Right lobe of liver (tissue), 6 donors: ENCODE results near the gene SEMA5B. TPM values are rescaled to one million over a fixed set of nuclear protein-coding genes. Genes with fewer than 3 reads are reported as not detected.

Experiments
- ATAC-seq, 4 donors: fragments of 200-7000 bp; cut with Tn5 transposase; one replicate each; pipeline ENCODE4 v1.9.1; 2020; ENCODE audit warnings: mild to moderate bottlenecking in 4 of 4, moderate library complexity in 4 of 4
- DNase-seq, 3 donors: peaks; one replicate each; pipeline ENCODE4 v3.0.0-alpha.2; 2020
- H3K27ac ChIP-seq, 3 donors: fragments of 200-600 bp; one replicate each; pipeline ENCODE4 v1.8.0; 2022
- H3K27me3 ChIP-seq, 2 donors: fragments of 200-600 bp; one replicate each; pipeline ENCODE4 v1.8.0; 2022
- H3K36me3 ChIP-seq, 4 donors: fragments of 200-600 bp; sonication (generic) in 1 of 4; one replicate each; pipeline versions ENCODE4 v1.5.1 to v1.8.0; 2017 to 2022; ENCODE audit warnings: control low read depth in 1 of 4
- H3K4me1 ChIP-seq, 4 donors: fragments of 200-600 bp; sonication (generic) in 1 of 4; one replicate each; pipeline versions ENCODE4 v1.5.1 to v1.8.0; 2017 to 2022; ENCODE audit warnings: control low read depth in 1 of 4
- H3K4me3 ChIP-seq, 3 donors: fragments of 200-600 bp; one replicate each; pipeline ENCODE4 v1.8.0; 2022
- H3K9me3 ChIP-seq, 4 donors: fragments of 200-600 bp; sonication (generic) in 1 of 4; one replicate each; pipeline versions ENCODE4 v1.5.1 to v1.8.0; 2017 to 2022; ENCODE audit warnings: control low read depth in 1 of 4
- POLR2A ChIP-seq: fragments of 450-650 bp; IDR thresholded peaks from one replicate; pipeline ENCODE4 v1.6.1; 2017; ENCODE audit warnings: antibody characterized with exemption, mild to moderate bottlenecking
- WGBS: methylation state at CpG from one replicate; pipeline ENCODE4 v1.1.6; 2018; ENCODE audit warnings: low coverage, low lambda C conversion rate; ENCODE audit not compliant: insufficient coverage; ENCODE audit errors: missing lambda C conversion rate; 5-methylcytosine and 5-hydroxymethylcytosine counted together
- intact Hi-C, 2 donors: fragments of 100-400 bp; cut with DNase I; formaldehyde crosslinking; loops; one replicate each; pipeline versions ENCODE4 v1.11.2 to v1.14.1; 2022
- total RNA-seq, 6 experiments: library from RNA; depleted of rRNA in 2 of 6; stranded (reverse); fragments of >200 nt in 2 of 6; fragmentation: NEBNext Ultra II Directional in 3 of 6; extraction: Animal tissue kit (Norgen Biotek cat#: 25700) in 3 of 6; gene quantifications; one replicate each; pipeline versions ENCODE4 v1.1.0 to v1.2.4, GENCODE V29; 2016 to 2023
- TF ChIP-seq, protein P1 (sequence below), 4 donors: fragments of 200-600 bp in 3 of 4; fragments of 450-650 bp in 1 of 4; IDR thresholded peaks; one replicate each; pipeline versions ENCODE4 v1.5.1 to v1.8.0; 2016 to 2022; ENCODE audit warnings: antibody characterized with exemption in 4 of 4, mild to moderate bottlenecking in 2 of 4
- donor health status: DM: no; HTN: yes; CAD: no.
- donor health status: DM: no; HTN: no; CAD: no.
- donor health status: DM: no; HTN: no; CAD: no.
- donor health status: DM: no; HTN: yes; CAD: no.
- donor health status: DM: no; HTN: yes; CAD: no.

Gene SEMA5B
- total RNA-seq, 6 experiments from 2014 or later: 0.12 to 0.65 (median 0.25) TPM

DNA sequence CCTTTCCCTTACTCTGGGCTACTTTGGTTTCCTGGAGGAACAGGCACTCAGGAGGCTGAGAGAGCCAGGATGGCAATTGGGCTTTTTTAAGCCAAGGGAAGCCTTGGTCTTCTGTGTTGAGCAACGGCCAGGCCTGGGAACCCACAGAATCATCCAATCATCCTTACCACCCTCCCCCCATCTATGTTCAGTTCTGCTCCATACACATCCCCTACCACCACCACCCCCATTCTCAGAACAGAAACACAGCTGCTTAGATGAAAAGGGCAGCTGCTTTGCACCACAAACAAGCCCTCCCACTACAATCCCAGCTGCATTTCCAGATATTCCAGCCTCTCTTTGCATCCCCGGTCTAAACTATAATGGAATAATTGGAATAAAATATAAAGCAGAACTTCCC lies 21.0 kb downstream of the SEMA5B start:
- DNase-seq (no peak), ATAC-seq (no peak)
- H3K27ac ChIP-seq: no peak overlapping the region
- H3K4me1 ChIP-seq: no peaks in the 10 kb centered on the region
- WGBS: 33% methylated on average over 2 of the region's 2 CpGs
- H3K4me3 ChIP-seq: no peak overlapping the region
- intact Hi-C loops: no loop called here
- H3K9me3 ChIP-seq: no peaks in the 10 kb centered on the region
- no peak for TF ChIP-seq POLR2A
- no peaks in the 10 kb centered on the region for H3K36me3 ChIP-seq
- H3K27me3 ChIP-seq: no peaks in the 10 kb centered on the region

DNA sequence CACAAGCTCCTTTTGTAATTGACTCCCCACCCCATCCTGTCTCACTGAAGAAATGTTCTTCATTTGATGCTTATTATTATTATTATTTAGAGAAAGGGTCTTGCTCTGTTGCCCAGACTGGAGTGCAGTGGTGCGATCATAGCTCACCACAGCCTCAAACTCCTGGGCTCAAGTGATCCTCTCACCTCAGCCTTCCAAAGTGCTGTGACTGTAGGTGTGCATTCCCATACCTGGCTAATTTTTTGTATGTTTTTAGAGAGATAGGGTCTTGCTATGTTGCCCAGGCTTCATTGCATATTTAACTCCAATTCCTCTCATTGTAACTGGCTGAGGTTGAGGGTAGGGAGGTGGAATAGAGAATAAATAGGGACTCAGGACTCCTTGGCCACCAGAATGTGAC lies 22.3 kb downstream of the SEMA5B start:
- ATAC-seq (no peak), DNase-seq (no peak)
- no peak for TF ChIP-seq POLR2A
- TF ChIP-seq, protein P1, sequence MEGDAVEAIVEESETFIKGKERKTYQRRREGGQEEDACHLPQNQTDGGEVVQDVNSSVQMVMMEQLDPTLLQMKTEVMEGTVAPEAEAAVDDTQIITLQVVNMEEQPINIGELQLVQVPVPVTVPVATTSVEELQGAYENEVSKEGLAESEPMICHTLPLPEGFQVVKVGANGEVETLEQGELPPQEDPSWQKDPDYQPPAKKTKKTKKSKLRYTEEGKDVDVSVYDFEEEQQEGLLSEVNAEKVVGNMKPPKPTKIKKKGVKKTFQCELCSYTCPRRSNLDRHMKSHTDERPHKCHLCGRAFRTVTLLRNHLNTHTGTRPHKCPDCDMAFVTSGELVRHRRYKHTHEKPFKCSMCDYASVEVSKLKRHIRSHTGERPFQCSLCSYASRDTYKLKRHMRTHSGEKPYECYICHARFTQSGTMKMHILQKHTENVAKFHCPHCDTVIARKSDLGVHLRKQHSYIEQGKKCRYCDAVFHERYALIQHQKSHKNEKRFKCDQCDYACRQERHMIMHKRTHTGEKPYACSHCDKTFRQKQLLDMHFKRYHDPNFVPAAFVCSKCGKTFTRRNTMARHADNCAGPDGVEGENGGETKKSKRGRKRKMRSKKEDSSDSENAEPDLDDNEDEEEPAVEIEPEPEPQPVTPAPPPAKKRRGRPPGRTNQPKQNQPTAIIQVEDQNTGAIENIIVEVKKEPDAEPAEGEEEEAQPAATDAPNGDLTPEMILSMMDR (IDR thresholded peaks at IDR 0.05): no peak
- H3K27ac ChIP-seq: no peak overlapping the region
- 100% methylated on average over 1 of the region's 1 CpG for WGBS
- H3K4me3 ChIP-seq: no peak overlapping the region
- intact Hi-C loops: no loop called here
- no peaks in the 10 kb centered on the region for H3K4me1 ChIP-seq
- no peaks in the 10 kb centered on the region for H3K36me3 ChIP-seq
- H3K9me3 ChIP-seq: no peaks in the 10 kb centered on the region
- no peaks in the 10 kb centered on the region for H3K27me3 ChIP-seq

DNA sequence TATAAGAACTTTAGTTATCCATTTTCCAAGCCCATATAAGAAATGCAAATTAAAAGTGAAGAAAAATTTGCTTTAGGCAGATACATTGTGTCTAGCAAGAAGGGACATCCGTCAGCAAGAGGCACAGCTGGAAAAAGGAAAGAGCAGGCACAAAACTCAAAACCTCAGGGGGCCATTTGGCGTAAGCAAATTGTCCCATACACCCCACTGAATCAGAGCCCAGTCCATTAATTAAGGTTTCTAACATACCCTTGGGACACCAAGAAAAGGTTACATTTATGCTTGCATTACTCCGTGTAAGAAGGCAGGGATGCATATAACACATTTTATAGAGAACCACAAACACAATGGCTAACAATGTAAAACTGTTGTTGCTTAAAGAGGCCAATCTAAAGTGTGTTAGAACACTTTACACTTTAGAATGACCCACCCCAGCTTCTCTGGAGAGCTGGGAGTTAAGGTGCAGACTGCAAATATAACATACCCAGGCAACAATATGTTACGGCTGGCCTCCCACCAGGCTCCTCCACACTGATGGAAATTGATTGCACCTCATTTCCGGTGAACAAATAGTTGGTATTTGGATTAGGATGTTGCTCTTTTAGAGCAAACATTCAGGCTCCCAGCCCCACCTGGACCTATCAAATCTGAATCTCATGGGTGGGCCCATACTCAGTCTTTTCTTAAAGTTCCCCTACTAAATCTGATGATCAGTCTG lies 23.2 kb downstream of the SEMA5B start:
- intact Hi-C loops: no loop called here
- no peak overlapping the region for H3K4me3 ChIP-seq
- no peak overlapping the region for H3K27ac ChIP-seq
- H3K36me3 ChIP-seq: no peaks in the 10 kb centered on the region
- H3K27me3 ChIP-seq: no peaks in the 10 kb centered on the region
- WGBS: 65% methylated on average over 5 of the region's 5 CpGs
- ATAC-seq: peak in 1 of 4 donors; percentile 44
- H3K4me1 ChIP-seq: no peaks in the 10 kb centered on the region
- no peaks in the 10 kb centered on the region for H3K9me3 ChIP-seq
- TF ChIP-seq POLR2A: no peak
- TF ChIP-seq, protein P1 (IDR thresholded peaks at IDR 0.05): no peak
- DNase-seq: no peak

DNA sequence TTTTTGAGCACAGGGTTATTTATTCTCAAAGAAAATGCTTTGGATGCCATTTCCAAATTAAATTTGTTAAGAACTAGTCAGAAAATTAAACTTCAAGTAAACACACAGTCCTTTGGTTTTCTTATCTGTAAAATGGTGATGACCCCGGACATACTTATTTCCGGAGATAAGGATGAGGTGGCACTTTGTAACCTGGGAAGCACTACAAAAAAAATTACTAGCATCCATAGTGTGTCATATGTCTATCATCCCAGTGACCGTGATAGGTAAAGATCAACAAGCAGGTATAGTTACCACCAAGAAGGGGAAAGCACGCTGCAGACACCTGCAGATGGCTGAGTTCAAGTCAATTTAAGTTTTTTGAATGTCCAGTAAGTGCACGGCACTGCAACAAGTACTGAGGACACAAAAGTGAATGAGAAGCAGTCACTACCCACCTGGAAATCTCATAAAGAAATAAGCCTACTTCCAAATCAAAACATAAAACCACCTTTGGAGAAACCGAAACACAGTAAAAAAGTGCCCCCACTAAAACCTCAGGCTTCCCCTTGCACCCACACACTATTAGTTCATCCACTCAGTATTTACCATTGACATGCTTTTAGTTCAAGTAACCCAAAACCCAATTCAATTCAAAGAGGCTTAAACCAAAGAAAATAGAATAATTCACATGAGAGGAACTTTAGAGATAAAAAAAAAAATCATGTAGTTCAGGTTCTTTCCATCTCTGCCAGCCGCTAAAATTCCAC lies 24.6 kb downstream of the SEMA5B start:
- Histone ChIP-seq H3K27me3 (no peaks in the 10 kb centered on the region), H3K9me3 (no peaks in the 10 kb centered on the region), H3K4me1 (no peaks in the 10 kb centered on the region), H3K36me3 (no peaks in the 10 kb centered on the region), H3K27ac (no peak overlapping the region), H3K4me3 (no peak overlapping the region)
- intact Hi-C loops: no loop called here
- TF ChIP-seq POLR2A: no peak
- TF ChIP-seq, protein P1 (IDR thresholded peaks at IDR 0.05): no peak
- ATAC-seq (no peak), DNase-seq (no peak)
- 65% methylated on average over 7 of the region's 7 CpGs for WGBS

DNA sequence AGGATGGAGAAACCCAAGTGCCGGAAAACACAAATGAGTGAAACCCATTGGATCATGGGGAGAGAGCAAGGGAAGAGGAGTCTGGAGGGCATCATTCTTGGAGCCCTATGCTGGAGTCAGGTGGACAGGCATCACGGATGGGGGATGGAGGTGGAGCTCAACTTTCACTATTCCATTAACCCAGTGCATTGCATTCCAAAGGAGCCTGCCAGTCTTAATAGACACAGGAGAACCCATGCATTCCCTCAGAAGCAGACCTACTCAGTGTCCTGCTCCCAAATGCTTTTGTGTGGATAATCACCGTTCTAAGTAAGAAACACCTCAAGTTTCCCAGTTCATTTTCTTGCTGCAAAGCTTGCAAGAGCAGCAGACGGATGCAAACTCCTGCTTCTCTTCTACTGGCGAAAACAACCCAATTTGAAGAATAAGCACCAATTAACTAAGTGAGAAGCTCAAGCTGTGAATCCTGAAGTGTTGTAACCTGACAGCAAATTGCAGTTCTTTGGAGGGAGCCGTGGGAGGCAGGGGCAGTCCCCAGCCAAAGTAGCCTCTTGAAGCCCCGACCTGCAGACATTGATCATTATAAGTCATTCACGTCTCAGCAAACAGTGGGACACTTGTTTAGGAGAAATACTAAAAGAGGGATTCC lies 25.3 kb downstream of the SEMA5B start:
- no peak for TF ChIP-seq POLR2A
- TF ChIP-seq, protein P1 (IDR thresholded peaks at IDR 0.05): no peak
- WGBS: 59% methylated on average over 7 of the region's 8 CpGs
- Histone ChIP-seq H3K4me1 (no peaks in the 10 kb centered on the region), H3K27ac (no peak overlapping the region), H3K27me3 (no peaks in the 10 kb centered on the region), H3K4me3 (no peak overlapping the region), H3K9me3 (no peaks in the 10 kb centered on the region), H3K36me3 (no peaks in the 10 kb centered on the region)
- no peak for ATAC-seq
- no peak for DNase-seq
- intact Hi-C loops: no loop called here
